ENCODE data around the gene RIBC2.

RIBC2 gene

GRCh38 chr22:45473626-45474237 is 60.2 kb downstream of the RIBC2 start:
- DNase-seq (ENCODE audit: low spot score): no peak

- no peak for DNase-seq (ENCODE audit: low spot score)
These were observed 61.7 kb downstream of the RIBC2 start for GRCh38 chr22:45475063-45475747.

GRCh38 chr22:45475851-45476514 is 62.5 kb downstream of the RIBC2 start:
- no peak for DNase-seq (ENCODE audit: low spot score)

GRCh38 chr22:45476814-45477213 is 63.3 kb downstream of the RIBC2 start:
- no peak for DNase-seq (ENCODE audit: low spot score)

- no peak for DNase-seq (ENCODE audit: low spot score)
These were observed 64.0 kb downstream of the RIBC2 start for GRCh38 chr22:45477366-45478107.

GRCh38 chr22:45478108-45478771 is 64.7 kb downstream of the RIBC2 start:
- DNase-seq (ENCODE audit: low spot score): no peak

- no peak for DNase-seq (ENCODE audit: low spot score)
These were observed 67.2 kb downstream of the RIBC2 start for GRCh38 chr22:45480717-45481116.

- no peak for DNase-seq (ENCODE audit: low spot score)
These were observed 68.2 kb downstream of the RIBC2 start for GRCh38 chr22:45481661-45482060.
